ENCODE results near the gene LGSN. TPM values are rescaled to one million over a fixed set of nuclear protein-coding genes. Genes with fewer than 3 reads are reported as not detected.

LGSN gene
- total and polyA plus RNA-seq, 2 of the 8 experiments (the other 6 are each of a cell fraction or from before 2014, with no cell fraction given) = 0.08 TPM; not detected in 1

DNA sequence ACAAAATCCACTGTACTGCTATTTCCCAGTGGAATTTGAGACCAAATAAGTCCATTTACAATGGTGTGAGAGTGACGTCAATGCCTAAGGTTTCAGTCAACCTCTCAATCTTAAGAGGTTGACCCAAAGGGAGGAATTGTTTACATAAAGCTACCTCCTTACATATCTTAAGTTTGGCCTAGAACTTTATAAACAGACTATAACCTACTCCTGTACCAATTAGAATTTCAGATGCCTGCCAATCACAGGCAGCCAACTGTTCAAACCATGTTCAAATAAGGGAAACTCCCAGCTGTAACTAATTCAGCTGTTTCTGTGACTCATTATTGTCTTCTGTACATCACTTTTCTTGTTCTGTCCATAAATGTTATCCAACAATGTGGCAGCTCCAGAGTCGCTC, 14.5 kb downstream of the LGSN start:
- Histone ChIP-seq H3K4me3 (ENCODE audit: extremely low read depth in 1 of 4, insufficient read depth in 2 of 4, low read depth in 3 of 4, low read length in 4 of 4) (no peak overlapping the region), H2BK15ac (ENCODE audit: low read length) (no peak overlapping the region), H3K23ac (ENCODE audit: insufficient read length) (no peak overlapping the region), H3K79me1 (ENCODE audit: low read depth, low read length) (no peaks in the 10 kb centered on the region), H3K36me3 (ENCODE audit: control insufficient read depth in 2 of 4, insufficient read depth in 4 of 4, low read length in 3 of 4) (no peaks in the 10 kb centered on the region), H4K8ac (ENCODE audit: extremely low read depth, insufficient read depth, low read length) (no peak overlapping the region), H2AK5ac (ENCODE audit: low read depth, low read length) (no peak overlapping the region), H3K27me3 (replicated peaks in 1 of 4; ENCODE audit: control insufficient read depth in 3 of 4, extremely low read depth in 1 of 4, insufficient read depth in 3 of 4, low read length in 3 of 4) (no peaks in the 10 kb centered on the region), H3K56ac (replicated peaks; ENCODE audit: insufficient read length, low read depth, low read length) (no peak overlapping the region), H2BK5ac (ENCODE audit: low read depth, low read length) (no peak overlapping the region), H3K4me1 (replicated peaks in 1 of 4; ENCODE audit: control insufficient read depth in 3 of 4, insufficient read depth in 4 of 4, low read length in 3 of 4) (no peaks in the 10 kb centered on the region), H4K5ac (ENCODE audit: insufficient read length, low read depth, low read length) (no peak overlapping the region), H2BK120ac (replicated peaks; ENCODE audit: low read depth, low read length) (no peak overlapping the region), H2BK20ac (ENCODE audit: low read length) (no peak overlapping the region), H2AFZ (ENCODE audit: low read length) (no peak overlapping the region), H3K27ac (ENCODE audit: low read depth, low read length) (no peak overlapping the region), H3K4me2 (ENCODE audit: insufficient read depth in 1 of 2, low read depth in 2 of 2, low read length in 2 of 2) (no peak overlapping the region), H3K14ac (ENCODE audit: insufficient read length) (no peak overlapping the region), H3K9ac (replicated peaks in 1 of 4; ENCODE audit: extremely low read depth in 1 of 4, low read depth in 3 of 4, low read length in 3 of 4) (no peak overlapping the region), H3K23me2 (ENCODE audit: low read depth, low read length) (no peaks in the 10 kb centered on the region), H4K91ac (replicated peaks; ENCODE audit: insufficient read length, low read length) (no peak overlapping the region), H3K79me2 (ENCODE audit: control insufficient read depth in 1 of 2, insufficient read depth in 2 of 2, low read length in 2 of 2) (no peaks in the 10 kb centered on the region), H3K4ac (replicated peaks; ENCODE audit: insufficient read length, low read depth, low read length) (no peak overlapping the region), H4K20me1 (replicated peaks in 1 of 2; ENCODE audit: control insufficient read depth in 1 of 2, insufficient read depth in 2 of 2, low read length in 2 of 2) (no peaks in the 10 kb centered on the region), H3K9me3 (ENCODE audit: insufficient read depth in 2 of 2, low read depth in 1 of 2, low read length in 1 of 2) (no peaks in the 10 kb centered on the region), H3K18ac (ENCODE audit: extremely low read depth, low read length) (no peak overlapping the region), H2BK12ac (ENCODE audit: low read depth, low read length) (no peak overlapping the region)
- ChIA-PET POLR2A (ENCODE audit: partially characterized antibody) (no interaction called here), CTCF (ENCODE audit: partially characterized antibody) (interaction anchor here (1.2 kb wide), 1 partner anchor 10 kb away, joined by 3 read pairs; no protein-coding TSS in a partner anchor)
- TF ChIP-seq EP300 (IDR thresholded peaks at IDR 0.05; ENCODE audit: borderline replicate concordance in 1 of 2, low read depth in 2 of 2, low read length in 2 of 2) (no peak), HDAC2 (IDR thresholded peaks at IDR 0.05; ENCODE audit: borderline replicate concordance in 1 of 2, low read depth in 2 of 2, low read length in 2 of 2) (no peak), GTF2F1 (IDR thresholded peaks at IDR 0.05; ENCODE audit: borderline replicate concordance, low read depth, low read length) (no peak), TAF1 (IDR thresholded peaks at IDR 0.05; ENCODE audit: low read depth, low read length) (no peak), SIRT6 (IDR thresholded peaks at IDR 0.05; ENCODE audit: low read length) (no peak)
- no peak for DNase-seq (ENCODE audit: low read depth in 1 of 2, low spot score in 2 of 2)
- whole genome bisulfite sequencing, 2 experiments (ENCODE audit: extremely low coverage in 1 of 2, insufficient coverage in 1 of 2, insufficient read length in 1 of 2, insufficient replicate concordance in 2 of 2, low coverage in 1 of 2, low lambda C conversion rate in 2 of 2, missing lambda C conversion rate in 1 of 2) = 94% methylated on average over 2 of the region's 2 CpGs; no CpG with 5 or more reads in 1 of the 2 experiments
- no peak for FAIRE-seq

Data from H1 (cell line).